Adipocyte (in vitro differentiated cells): Measurements from ENCODE around the gene CERCAM.
"Not testable (repeated sequence)": the region's sequence is repeated elsewhere in the genome, so short reads cannot be mapped to it uniquely, and the experiment has no call there.

Experiments used
- DNase-seq: peaks from one replicate; pipeline ENCODE4 v3.0.0-alpha.2; 2015; ENCODE audit warnings: low read depth
- H3K27me3 ChIP-seq: replicated peaks from 2 replicates; pipeline ENCODE4 v1.7.0; 2013; ENCODE audit warnings: mild to moderate bottlenecking, low read length, moderate library complexity; ENCODE audit not compliant: control insufficient read depth, insufficient read depth
- H3K36me3 ChIP-seq: 2 replicates; pipeline ENCODE4 v1.7.0; 2013; ENCODE audit warnings: low read length, mild to moderate bottlenecking, moderate library complexity; ENCODE audit not compliant: control insufficient read depth, insufficient read depth, severe bottlenecking
- H3K4me1 ChIP-seq: 2 replicates; pipeline ENCODE4 v1.7.0; 2013; ENCODE audit warnings: mild to moderate bottlenecking, low read length, moderate library complexity; ENCODE audit not compliant: control insufficient read depth, insufficient read depth
- H3K4me3 ChIP-seq: 2 replicates; pipeline ENCODE4 v1.7.0; 2013; ENCODE audit warnings: mild to moderate bottlenecking, low read length, moderate library complexity
- H3K9ac ChIP-seq: 2 replicates; pipeline ENCODE4 v1.7.0; 2013; ENCODE audit warnings: mild to moderate bottlenecking, low read length, moderate library complexity
- H3K9me3 ChIP-seq: 2 replicates; pipeline ENCODE4 v1.7.0; 2013; ENCODE audit warnings: mild to moderate bottlenecking, low read length, moderate library complexity; ENCODE audit not compliant: control insufficient read depth

The CERCAM gene

GRCh38 chr9:128422022-128422782 is 1.5 kb downstream of the CERCAM start:
- not testable (repeated sequence) for H3K4me1 ChIP-seq, H3K36me3 ChIP-seq, H3K27me3 ChIP-seq, DNase-seq, H3K9me3 ChIP-seq
- peak overlapping the region; percentile 93 for H3K9ac ChIP-seq
- H3K4me3 ChIP-seq: peak overlapping the region; percentile 91

DNA sequence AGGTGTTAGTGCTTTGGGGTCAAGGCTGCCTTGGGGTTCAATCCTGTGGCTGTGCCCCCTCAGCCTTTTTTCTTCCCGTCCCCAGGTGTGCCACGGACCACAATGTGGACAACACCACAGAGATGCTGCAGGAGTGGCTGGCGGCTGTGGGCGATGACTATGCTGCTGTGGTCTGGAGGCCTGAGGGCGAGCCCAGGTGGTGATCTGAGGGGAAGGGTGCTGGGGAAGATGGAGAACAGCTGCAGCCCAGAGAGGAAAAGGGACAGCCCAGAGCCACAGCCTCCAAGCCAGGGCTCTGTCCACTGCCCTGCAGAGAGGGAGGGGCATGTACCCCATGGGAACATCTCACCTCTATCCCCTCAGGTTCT is 2.1 kb downstream of the CERCAM start:
- H3K4me1 ChIP-seq: peaks cover 10% of the 10 kb centered on the region
- H3K27me3 ChIP-seq: peaks cover 3% of the 10 kb centered on the region
- no peak overlapping the region for H3K9ac ChIP-seq
- DNase-seq: no peak
- no peaks in the 10 kb centered on the region for H3K9me3 ChIP-seq
- H3K4me3 ChIP-seq: no peak overlapping the region
- H3K36me3 ChIP-seq: peaks cover 8% of the 10 kb centered on the region

- not testable (repeated sequence) for H3K9me3 ChIP-seq
- peaks cover 13% of the 10 kb centered on the region for H3K36me3 ChIP-seq
Measured at GRCh38 chr9:128423356-128423755, 2.7 kb downstream of the CERCAM start.

GRCh38 chr9:128424268-128424780 is 3.7 kb downstream of the CERCAM start:
- H3K36me3 ChIP-seq: peaks cover 14% of the 10 kb centered on the region
- H3K27me3 ChIP-seq: no peaks in the 10 kb centered on the region
- H3K9ac ChIP-seq: no peak overlapping the region
- H3K9me3 ChIP-seq: no peaks in the 10 kb centered on the region
- peaks cover 4% of the 10 kb centered on the region for H3K4me1 ChIP-seq
- no peak overlapping the region for H3K4me3 ChIP-seq
- DNase-seq: no peak

More at GRCh38 chr9:128423356-128423755, 2.7 kb downstream of the CERCAM start:
- not testable (repeated sequence) for H3K4me3 ChIP-seq, DNase-seq, H3K27me3 ChIP-seq, H3K4me1 ChIP-seq, H3K9ac ChIP-seq

DNA sequence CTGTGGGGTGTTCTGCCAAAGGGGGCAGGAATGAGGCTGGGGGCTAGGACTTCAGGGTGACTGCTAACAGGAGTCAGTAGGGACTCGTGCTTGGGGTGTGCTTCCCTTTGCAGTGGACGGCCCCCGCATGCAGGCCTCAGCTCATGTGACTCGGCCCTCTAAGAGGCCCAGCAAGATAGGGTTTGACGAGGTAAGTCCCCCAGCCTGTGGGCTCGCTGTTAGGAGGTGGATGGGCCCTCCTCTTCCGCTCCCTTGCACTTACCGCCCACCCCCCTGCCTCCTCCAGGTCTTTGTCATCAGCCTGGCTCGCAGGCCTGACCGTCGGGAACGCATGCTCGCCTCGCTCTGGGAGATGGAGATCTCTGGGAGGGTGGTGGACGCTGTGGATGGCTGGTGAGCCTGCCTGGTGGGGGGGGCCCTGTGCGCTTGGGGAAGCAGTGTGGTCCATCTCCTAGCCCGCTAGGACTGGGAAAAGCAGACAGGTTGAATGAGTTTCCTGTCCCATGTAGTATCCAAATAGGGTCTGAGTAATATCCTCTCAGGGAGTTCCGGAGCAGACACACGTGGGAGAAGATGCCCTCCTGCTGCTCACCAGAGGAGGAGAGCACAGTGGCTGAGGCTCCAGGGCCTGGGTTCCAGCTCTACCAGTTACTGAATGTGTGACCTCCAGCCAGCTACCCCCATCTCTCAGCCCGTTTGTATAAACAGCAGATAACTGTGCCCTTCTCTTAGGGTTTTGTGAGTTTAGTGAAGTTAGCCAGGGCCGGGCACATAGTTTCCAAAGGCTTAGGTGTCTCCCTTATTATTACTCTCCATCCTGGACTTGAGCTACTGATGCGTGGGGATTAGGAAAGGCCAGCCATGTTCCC is 8.2 kb downstream of the CERCAM start:
- Histone ChIP-seq H3K4me3 (no peak overlapping the region), H3K4me1 (no peaks in the 10 kb centered on the region), H3K27me3 (no peaks in the 10 kb centered on the region), H3K9ac (no peak overlapping the region), H3K36me3 (peaks cover 14% of the 10 kb centered on the region), H3K9me3 (no peaks in the 10 kb centered on the region)
- DNase-seq: no peak

GRCh38 chr9:128429513-128430086 is 8.9 kb downstream of the CERCAM start:
- no peaks in the 10 kb centered on the region for H3K27me3 ChIP-seq
- no peaks in the 10 kb centered on the region for H3K4me1 ChIP-seq
- no peak overlapping the region for H3K9ac ChIP-seq
- peaks cover 10% of the 10 kb centered on the region for H3K36me3 ChIP-seq
- no peak overlapping the region for H3K4me3 ChIP-seq
- H3K9me3 ChIP-seq: no peaks in the 10 kb centered on the region
- no peak for DNase-seq

GRCh38 chr9:128431207-128431606 is 10.6 kb downstream of the CERCAM start:
- H3K9me3 ChIP-seq: no peaks in the 10 kb centered on the region
- no peak overlapping the region for H3K4me3 ChIP-seq
- no peak for DNase-seq
- H3K4me1 ChIP-seq: no peaks in the 10 kb centered on the region
- H3K9ac ChIP-seq: no peak overlapping the region
- peaks cover 7% of the 10 kb centered on the region for H3K36me3 ChIP-seq
- no peaks in the 10 kb centered on the region for H3K27me3 ChIP-seq

GRCh38 chr9:128434340-128434739 is 13.7 kb downstream of the CERCAM start:
- Histone ChIP-seq H3K4me1 (no peaks in the 10 kb centered on the region), H3K27me3 (no peaks in the 10 kb centered on the region), H3K36me3 (peaks cover 3% of the 10 kb centered on the region), H3K9ac (no peak overlapping the region), H3K4me3 (no peak overlapping the region), H3K9me3 (no peaks in the 10 kb centered on the region)
- DNase-seq: no peak

GRCh38 chr9:128435611-128436010 is 15.0 kb downstream of the CERCAM start:
- H3K4me1 ChIP-seq: no peaks in the 10 kb centered on the region
- no peak for DNase-seq
- no peak overlapping the region for H3K9ac ChIP-seq
- no peaks in the 10 kb centered on the region for H3K27me3 ChIP-seq
- H3K36me3 ChIP-seq: peaks cover 3% of the 10 kb centered on the region
- H3K9me3 ChIP-seq: no peaks in the 10 kb centered on the region
- no peak overlapping the region for H3K4me3 ChIP-seq

DNA sequence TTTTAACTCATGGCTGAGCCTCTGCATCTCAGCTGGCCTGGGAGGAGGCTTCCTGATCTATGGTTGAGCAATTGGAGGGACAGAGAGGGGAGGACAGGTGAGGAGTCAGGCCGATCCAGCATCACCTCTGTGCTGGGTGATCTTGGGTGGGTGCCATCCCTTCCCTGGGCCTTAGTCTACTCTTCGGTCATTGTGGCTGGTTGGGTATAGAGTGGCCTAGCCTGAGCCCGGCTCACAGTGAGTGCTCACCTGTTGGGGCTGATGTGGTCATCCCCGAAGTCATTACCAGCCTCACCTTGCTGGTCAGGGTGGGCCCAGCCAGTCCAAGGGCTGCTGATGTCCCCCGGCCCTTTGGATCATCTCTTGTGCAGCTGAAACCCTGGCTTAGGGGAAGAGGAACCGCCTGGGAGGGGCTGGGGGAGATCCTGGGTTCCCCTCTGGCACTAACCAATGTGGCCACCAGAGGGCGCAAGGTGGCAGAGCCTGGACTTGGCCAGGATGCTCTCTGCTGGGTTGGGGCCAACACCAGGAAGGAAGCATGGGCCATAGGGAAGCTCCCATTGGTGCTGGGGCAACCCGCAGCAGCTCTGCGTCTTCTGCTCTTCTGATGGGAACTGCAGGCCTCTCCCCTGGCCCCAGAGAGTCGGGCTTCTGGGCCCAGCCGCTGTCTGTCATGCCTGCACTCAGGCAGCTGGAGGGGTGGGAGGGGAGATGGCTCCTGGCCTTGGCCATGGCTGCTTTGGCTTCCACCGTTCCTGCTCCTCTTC is 17.9 kb downstream of the CERCAM start:
- H3K9me3 ChIP-seq: no peaks in the 10 kb centered on the region
- no peak overlapping the region for H3K9ac ChIP-seq
- H3K27me3 ChIP-seq: no peaks in the 10 kb centered on the region
- no peaks in the 10 kb centered on the region for H3K4me1 ChIP-seq
- H3K4me3 ChIP-seq: no peak overlapping the region
- peak; percentile 85 for DNase-seq
- H3K36me3 ChIP-seq: peaks cover 3% of the 10 kb centered on the region
